A673 (cell line): ENCODE results near the gene ADAMTS13.

Source experiments
- CTCF ChIP-seq: fragments of 300-800, 200-600 bp; sonication (generic); conservative IDR thresholded peaks from 2 replicates; pipeline ENCODE4 v1.5.1; 2017; ENCODE audit warnings: low read depth, mild to moderate bottlenecking, antibody characterized with exemption, low read length, moderate library complexity, mixed read lengths
- EZH2 ChIP-seq: fragments of 200-600 bp; sonication (generic); IDR thresholded peaks from 2 replicates; pipeline ENCODE4 v1.6.1; 2017; ENCODE audit warnings: borderline replicate concordance, low read depth, mild to moderate bottlenecking, mixed read lengths, antibody characterized with exemption, low read length; ENCODE audit not compliant: poor library complexity, severe bottlenecking

GRCh38 chr9:133378408-133378962 lies 43.7 kb upstream of the ADAMTS13 start:
- TF ChIP-seq CTCF (no peak), EZH2 (no peak)
